ENCODE results near the gene LGI4.

Gene LGI4

DNA sequence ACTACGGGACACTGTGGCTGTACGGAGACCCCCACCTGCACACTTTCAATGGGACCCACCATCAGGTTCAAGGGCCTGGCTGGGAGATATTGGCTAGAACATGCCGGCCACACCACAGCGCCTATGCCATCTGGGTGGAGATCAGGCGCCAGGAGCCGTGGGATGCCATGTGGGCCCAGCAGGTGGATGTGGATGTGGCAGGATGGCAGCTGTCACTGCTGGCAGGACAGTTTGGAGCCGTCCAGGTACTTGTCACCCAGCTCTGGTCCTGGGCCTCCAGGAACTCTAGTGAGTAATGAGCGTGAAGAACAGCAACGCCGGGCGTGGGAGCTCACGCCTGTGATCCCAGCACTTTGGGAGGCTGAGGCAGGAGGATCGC is 35.0 kb downstream of the LGI4 start:
- no peak overlapping the region for H2AFZ ChIP-seq (ENCODE audit: low read length)
- TF ChIP-seq EZH2phosphoT487 (IDR thresholded peaks at IDR 0.05; ENCODE audit: low read length) = no peak
- no peak for TF ChIP-seq EZH2 (optimal IDR thresholded peaks at IDR 0.05; ENCODE audit: low read depth, low read length)
- TF ChIP-seq, protein P1, sequence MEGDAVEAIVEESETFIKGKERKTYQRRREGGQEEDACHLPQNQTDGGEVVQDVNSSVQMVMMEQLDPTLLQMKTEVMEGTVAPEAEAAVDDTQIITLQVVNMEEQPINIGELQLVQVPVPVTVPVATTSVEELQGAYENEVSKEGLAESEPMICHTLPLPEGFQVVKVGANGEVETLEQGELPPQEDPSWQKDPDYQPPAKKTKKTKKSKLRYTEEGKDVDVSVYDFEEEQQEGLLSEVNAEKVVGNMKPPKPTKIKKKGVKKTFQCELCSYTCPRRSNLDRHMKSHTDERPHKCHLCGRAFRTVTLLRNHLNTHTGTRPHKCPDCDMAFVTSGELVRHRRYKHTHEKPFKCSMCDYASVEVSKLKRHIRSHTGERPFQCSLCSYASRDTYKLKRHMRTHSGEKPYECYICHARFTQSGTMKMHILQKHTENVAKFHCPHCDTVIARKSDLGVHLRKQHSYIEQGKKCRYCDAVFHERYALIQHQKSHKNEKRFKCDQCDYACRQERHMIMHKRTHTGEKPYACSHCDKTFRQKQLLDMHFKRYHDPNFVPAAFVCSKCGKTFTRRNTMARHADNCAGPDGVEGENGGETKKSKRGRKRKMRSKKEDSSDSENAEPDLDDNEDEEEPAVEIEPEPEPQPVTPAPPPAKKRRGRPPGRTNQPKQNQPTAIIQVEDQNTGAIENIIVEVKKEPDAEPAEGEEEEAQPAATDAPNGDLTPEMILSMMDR (IDR thresholded peaks at IDR 0.05; ENCODE audit: low read length) = no peak

DNA sequence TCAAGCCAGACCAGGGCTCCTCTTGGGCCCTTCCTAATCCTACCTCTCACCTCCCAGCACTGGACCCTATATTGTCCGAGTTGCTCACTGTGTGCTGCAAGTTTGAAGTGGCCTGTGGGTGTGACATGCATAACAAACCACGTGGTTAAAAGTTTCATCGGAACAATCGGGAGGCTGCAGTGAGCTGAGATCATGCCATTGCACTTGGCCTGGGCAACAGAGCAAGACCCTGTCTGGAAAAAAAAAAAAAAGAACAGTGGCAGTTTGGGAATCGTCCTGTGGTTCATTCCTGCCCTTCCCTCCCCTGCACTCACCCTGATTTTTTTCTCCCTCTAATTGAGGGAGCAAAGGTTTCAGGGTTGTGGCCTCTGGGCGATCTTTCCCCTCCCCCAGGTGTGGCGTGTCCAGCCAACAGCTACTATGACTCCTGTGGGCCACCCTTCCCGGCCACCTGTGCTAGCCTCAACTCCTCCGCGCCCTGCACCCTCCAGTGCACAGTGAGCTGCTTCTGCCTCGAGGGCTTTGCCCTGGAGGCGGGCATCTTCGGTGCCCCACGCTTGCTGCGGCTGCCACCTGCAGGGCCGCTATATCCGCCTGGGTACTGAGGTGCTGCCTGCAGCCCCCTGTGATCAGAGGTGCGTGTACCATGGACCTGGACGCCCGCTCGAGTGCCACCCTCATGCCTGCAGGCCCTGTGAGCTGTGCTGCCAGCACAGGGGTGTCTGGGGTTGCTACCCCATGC is 35.5 kb downstream of the LGI4 start:
- no peaks in the 10 kb centered on the region for H3K4me1 ChIP-seq (ENCODE audit: low read length)
- H3K9ac ChIP-seq (ENCODE audit: low read length) = no peak overlapping the region
- H3K9me3 ChIP-seq (replicated peaks; ENCODE audit: insufficient read depth, low read length) = no peaks in the 10 kb centered on the region
- no peaks in the 10 kb centered on the region for H3F3A ChIP-seq (ENCODE audit: insufficient read depth, low read length)
- no peaks in the 10 kb centered on the region for H3K9me2 ChIP-seq (replicated peaks; ENCODE audit: insufficient read depth, low read length)
- DNase-seq = no peak
- peaks cover 72% of the 10 kb centered on the region for H3K27me3 ChIP-seq (replicated peaks; ENCODE audit: insufficient read depth, low read length)
- H3K4me3 ChIP-seq (ENCODE audit: low read length) = no peak overlapping the region
- no peak overlapping the region for H3K4me2 ChIP-seq (ENCODE audit: low read depth, low read length)
- no peaks in the 10 kb centered on the region for H3K36me3 ChIP-seq (replicated peaks; ENCODE audit: insufficient read depth, low read length)
- no peaks in the 10 kb centered on the region for H3K79me2 ChIP-seq (ENCODE audit: low read length)
- H4K20me1 ChIP-seq (ENCODE audit: insufficient read depth, low read length) = no peaks in the 10 kb centered on the region
- H3K27ac ChIP-seq (ENCODE audit: low read length) = no peak overlapping the region
- no peak overlapping the region for H2AFZ ChIP-seq (ENCODE audit: low read length)
- TF ChIP-seq EZH2 (optimal IDR thresholded peaks at IDR 0.05; ENCODE audit: low read depth, low read length) = no peak
- TF ChIP-seq, protein P1 (IDR thresholded peaks at IDR 0.05; ENCODE audit: low read length) = no peak
- no peak for TF ChIP-seq EZH2phosphoT487 (IDR thresholded peaks at IDR 0.05; ENCODE audit: low read length)

More for the DNA sequence above, 35.0 kb downstream of the LGI4 start:
- Histone ChIP-seq H4K20me1 (ENCODE audit: insufficient read depth, low read length) (no peaks in the 10 kb centered on the region), H3K4me2 (ENCODE audit: low read depth, low read length) (no peak overlapping the region), H3K27ac (ENCODE audit: low read length) (no peak overlapping the region), H3K4me1 (ENCODE audit: low read length) (no peaks in the 10 kb centered on the region), H3K4me3 (ENCODE audit: low read length) (no peak overlapping the region), H3K79me2 (ENCODE audit: low read length) (no peaks in the 10 kb centered on the region), H3K9me3 (replicated peaks; ENCODE audit: insufficient read depth, low read length) (no peaks in the 10 kb centered on the region), H3K36me3 (replicated peaks; ENCODE audit: insufficient read depth, low read length) (no peaks in the 10 kb centered on the region), H3F3A (ENCODE audit: insufficient read depth, low read length) (no peaks in the 10 kb centered on the region), H3K9me2 (replicated peaks; ENCODE audit: insufficient read depth, low read length) (no peaks in the 10 kb centered on the region), H3K27me3 (replicated peaks; ENCODE audit: insufficient read depth, low read length) (peaks cover 76% of the 10 kb centered on the region), H3K9ac (ENCODE audit: low read length) (no peak overlapping the region)
- no peak for DNase-seq

DNA sequence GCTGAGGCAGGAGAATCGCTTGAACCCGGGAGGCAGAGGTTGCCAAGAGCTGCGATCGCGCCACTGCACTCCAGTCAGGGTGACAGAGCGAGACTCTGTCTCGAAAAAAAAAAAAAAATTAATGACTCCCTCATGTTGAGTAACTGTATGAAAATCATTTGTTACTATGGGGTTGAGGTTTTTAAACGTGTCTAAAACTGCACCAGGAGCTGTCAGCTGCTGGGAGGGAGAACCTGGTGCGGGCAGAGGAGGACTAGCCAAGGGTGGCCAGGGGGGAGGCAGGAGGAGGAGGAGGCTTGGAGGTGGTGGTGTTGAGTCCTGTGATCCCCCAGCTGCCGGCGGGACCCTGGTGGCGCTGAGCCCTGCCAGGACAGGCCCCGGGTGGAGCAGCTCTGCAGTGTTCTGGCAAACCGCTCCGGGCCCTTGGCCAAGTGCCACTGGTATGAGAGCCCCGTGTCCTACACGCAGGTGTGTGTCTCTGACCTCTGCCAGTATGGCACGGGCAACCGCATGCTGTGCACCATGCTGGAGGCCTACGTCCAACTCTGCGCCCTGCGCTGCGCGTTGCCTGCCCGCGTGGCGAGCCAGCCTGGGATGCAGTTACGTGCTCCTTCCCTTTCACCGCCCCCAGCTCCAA is 36.3 kb downstream of the LGI4 start:
- H2AFZ ChIP-seq (ENCODE audit: low read length) = no peak overlapping the region
- no peak overlapping the region for H3K9ac ChIP-seq (ENCODE audit: low read length)
- no peak for DNase-seq
- no peak overlapping the region for H3K27ac ChIP-seq (ENCODE audit: low read length)
- no peaks in the 10 kb centered on the region for H3K79me2 ChIP-seq (ENCODE audit: low read length)
- H4K20me1 ChIP-seq (ENCODE audit: insufficient read depth, low read length) = no peaks in the 10 kb centered on the region
- peaks cover 71% of the 10 kb centered on the region for H3K27me3 ChIP-seq (replicated peaks; ENCODE audit: insufficient read depth, low read length)
- H3K4me2 ChIP-seq (ENCODE audit: low read depth, low read length) = no peak overlapping the region
- no peaks in the 10 kb centered on the region for H3K36me3 ChIP-seq (replicated peaks; ENCODE audit: insufficient read depth, low read length)
- H3K4me1 ChIP-seq (ENCODE audit: low read length) = no peaks in the 10 kb centered on the region
- no peaks in the 10 kb centered on the region for H3K9me3 ChIP-seq (replicated peaks; ENCODE audit: insufficient read depth, low read length)
- H3K9me2 ChIP-seq (replicated peaks; ENCODE audit: insufficient read depth, low read length) = no peaks in the 10 kb centered on the region
- no peak overlapping the region for H3K4me3 ChIP-seq (ENCODE audit: low read length)
- no peaks in the 10 kb centered on the region for H3F3A ChIP-seq (ENCODE audit: insufficient read depth, low read length)
- no peak for TF ChIP-seq EZH2 (optimal IDR thresholded peaks at IDR 0.05; ENCODE audit: low read depth, low read length)
- TF ChIP-seq, protein P1 (IDR thresholded peaks at IDR 0.05; ENCODE audit: low read length) = no peak
- no peak for TF ChIP-seq EZH2phosphoT487 (IDR thresholded peaks at IDR 0.05; ENCODE audit: low read length)
